Activated gamma-delta T cell (primary cell): Measurements from ENCODE around the gene SH3YL1.

Experiments
- DNase-seq: peaks from one replicate; lab custom pipeline; 2025; lab: John Stamatoyannopoulos, UW
- total RNA-seq, 2 donors: gene quantifications; one replicate each; lab custom pipeline; 2026; lab: John Stamatoyannopoulos, UW

The SH3YL1 gene
- 36.5 to 53.4 reads per million in 2 donors for total RNA-seq

- DNase-seq = peak; percentile 40
Observed at GRCh38 chr2:263774-264492, at the start of gene SH3YL1. Gene SH3YL1 (minus strand): TSS chr2:264032. CDS start chr2:263984, 48 bp downstream.

GRCh38 chr2:310994-311393 lies 47.2 kb upstream of the SH3YL1 start:
- no peak for DNase-seq

GRCh38 chr2:309954-310510 lies 46.2 kb upstream of the SH3YL1 start:
- DNase-seq = no peak

- DNase-seq = no peak
Observed at GRCh38 chr2:309148-309953, 45.5 kb upstream of the SH3YL1 start.

GRCh38 chr2:305366-305765 lies 41.5 kb upstream of the SH3YL1 start:
- no peak for DNase-seq

- DNase-seq = no peak
Observed at GRCh38 chr2:296354-296753, 32.5 kb upstream of the SH3YL1 start.

GRCh38 chr2:295090-295489 lies 31.3 kb upstream of the SH3YL1 start:
- DNase-seq = no peak

- no peak for DNase-seq
Observed at GRCh38 chr2:290090-290722, 26.4 kb upstream of the SH3YL1 start.

- DNase-seq = no peak
Observed at GRCh38 chr2:289362-290089, 25.7 kb upstream of the SH3YL1 start.

- DNase-seq = no peak
Observed at GRCh38 chr2:288758-289361, 25.0 kb upstream of the SH3YL1 start.

- no peak for DNase-seq
Observed at GRCh38 chr2:287911-288757, 24.3 kb upstream of the SH3YL1 start, which contains the start of gene ALKAL2. Gene ALKAL2 (minus strand): TSS chr2:288091. CDS start chr2:287835, 256 bp downstream.

- DNase-seq = no peak
Observed at GRCh38 chr2:287471-287885, 23.6 kb upstream of the SH3YL1 start.

- DNase-seq = no peak
Observed at GRCh38 chr2:286774-287392, 23.1 kb upstream of the SH3YL1 start.

- no peak for DNase-seq
Observed at GRCh38 chr2:286035-286434, 22.2 kb upstream of the SH3YL1 start.

GRCh38 chr2:285531-285930 lies 21.7 kb upstream of the SH3YL1 start:
- no peak for DNase-seq

- DNase-seq = no peak
Observed at GRCh38 chr2:284896-285492, 21.2 kb upstream of the SH3YL1 start.

GRCh38 chr2:283996-284794 lies 20.4 kb upstream of the SH3YL1 start:
- DNase-seq = no peak
